ENCODE results near the gene CDH23.

DNA sequence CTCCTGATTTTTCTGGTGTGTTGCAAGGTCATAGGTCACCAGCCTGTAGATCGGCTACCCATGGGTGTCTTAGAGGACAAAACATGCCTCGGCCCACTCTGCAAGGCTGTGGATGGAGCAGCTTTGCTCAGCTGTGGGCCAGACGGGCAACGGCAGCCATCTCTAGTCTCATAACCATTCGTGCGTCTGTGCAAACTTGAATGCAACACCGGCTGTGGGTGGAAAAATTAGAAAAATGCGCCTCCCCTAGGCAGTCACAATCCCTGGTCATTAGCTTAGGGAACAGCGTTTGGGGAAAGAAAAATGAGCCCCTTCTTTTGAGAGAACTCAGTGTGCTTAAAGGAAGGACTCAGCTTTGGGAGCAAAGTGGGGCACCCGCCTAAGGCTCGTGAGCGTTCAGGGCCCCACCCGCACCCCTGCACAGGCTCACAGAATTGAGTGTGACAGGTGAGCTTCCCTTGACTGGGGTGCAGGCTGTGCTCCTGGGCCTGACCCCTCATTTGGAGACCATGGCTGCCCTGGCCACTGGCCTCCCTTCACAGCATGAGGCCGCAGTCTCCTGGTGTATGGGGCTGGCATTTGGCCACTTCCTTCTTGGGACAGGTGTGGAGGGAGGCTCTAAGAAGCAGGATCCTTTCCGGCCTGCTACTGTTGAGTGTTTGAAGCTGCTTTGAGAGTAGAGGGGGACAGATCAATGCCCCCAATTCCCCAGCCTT, 174.9 kb downstream of the CDH23 start:
- TF ChIP-seq POLR2AphosphoS5 (IDR thresholded peaks at IDR 0.05) (no peak), POLR2A (IDR thresholded peaks at IDR 0.05) (no peak)
- TF ChIP-seq, protein P1, sequence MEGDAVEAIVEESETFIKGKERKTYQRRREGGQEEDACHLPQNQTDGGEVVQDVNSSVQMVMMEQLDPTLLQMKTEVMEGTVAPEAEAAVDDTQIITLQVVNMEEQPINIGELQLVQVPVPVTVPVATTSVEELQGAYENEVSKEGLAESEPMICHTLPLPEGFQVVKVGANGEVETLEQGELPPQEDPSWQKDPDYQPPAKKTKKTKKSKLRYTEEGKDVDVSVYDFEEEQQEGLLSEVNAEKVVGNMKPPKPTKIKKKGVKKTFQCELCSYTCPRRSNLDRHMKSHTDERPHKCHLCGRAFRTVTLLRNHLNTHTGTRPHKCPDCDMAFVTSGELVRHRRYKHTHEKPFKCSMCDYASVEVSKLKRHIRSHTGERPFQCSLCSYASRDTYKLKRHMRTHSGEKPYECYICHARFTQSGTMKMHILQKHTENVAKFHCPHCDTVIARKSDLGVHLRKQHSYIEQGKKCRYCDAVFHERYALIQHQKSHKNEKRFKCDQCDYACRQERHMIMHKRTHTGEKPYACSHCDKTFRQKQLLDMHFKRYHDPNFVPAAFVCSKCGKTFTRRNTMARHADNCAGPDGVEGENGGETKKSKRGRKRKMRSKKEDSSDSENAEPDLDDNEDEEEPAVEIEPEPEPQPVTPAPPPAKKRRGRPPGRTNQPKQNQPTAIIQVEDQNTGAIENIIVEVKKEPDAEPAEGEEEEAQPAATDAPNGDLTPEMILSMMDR (IDR thresholded peaks at IDR 0.05) = no peak

Measured in suprapubic skin (tissue), 4 donors.